Panc1 (cell line): Measurements from ENCODE around the gene SLC24A4. TPM values are rescaled to one million over a fixed set of nuclear protein-coding genes. Genes with fewer than 3 reads are reported as not detected.

Experiments
- ATAC-seq: fragments of 200-7000 bp; cut with Tn5 transposase; 2 replicates; pipeline ENCODE4 v1.9.1; 2020; ENCODE audit warnings: mild to moderate bottlenecking, moderate library complexity
- BruUV-seq: library from RNA; stranded (reverse); fragments of 400-500 nt; replicated peaks from 2 replicates; lab custom pipeline; 2021; lab: Mats Ljungman, UMichigan
- CTCF ChIA-PET: fragments of 300-600 bp; sonication (Branson Sonifier 250); formaldehyde crosslinking; loops from one replicate; lab custom pipeline; 2022; ENCODE audit warnings: antibody characterized with exemption; lab: Charles Lee
- POLR2A ChIA-PET: fragments of 300-600 bp; sonication (Branson Sonifier 250); formaldehyde crosslinking; loops from one replicate; lab custom pipeline; 2022; ENCODE audit warnings: antibody characterized with exemption; lab: Charles Lee
- DNase-seq: peaks from one replicate; pipeline ENCODE4 v3.0.0-alpha.2; 2010; ENCODE audit warnings: low read depth, low spot score
- H3K27ac ChIP-seq: 2 replicates; pipeline ENCODE4 v1.5.1; 2011; ENCODE audit warnings: mild to moderate bottlenecking, low read length, inconsistent platforms
- H3K27me3 ChIP-seq: fragments of 200-500 bp; sonication (Bioruptor generic); 2 replicates; pipeline ENCODE4 v1.6.0; 2014; ENCODE audit warnings: low read length, inconsistent platforms; ENCODE audit not compliant: control insufficient read depth, insufficient read depth
- H3K36me3 ChIP-seq: fragments of 200-500 bp; sonication (Bioruptor generic); 2 replicates; pipeline ENCODE4 v1.5.1; 2014; ENCODE audit warnings: inconsistent platforms, mild to moderate bottlenecking, low read length, moderate library complexity; ENCODE audit not compliant: control insufficient read depth, insufficient read depth
- H3K4me1 ChIP-seq: 2 replicates; pipeline ENCODE4 v1.5.1; 2011; ENCODE audit warnings: inconsistent platforms, mild to moderate bottlenecking, low read length, moderate library complexity; ENCODE audit not compliant: control insufficient read depth, insufficient read depth
- H3K4me3 ChIP-seq, 2 experiments: 2 replicates each; pipeline ENCODE4 v1.5.1; 2011 to 2012; ENCODE audit warnings: low read depth in 2 of 2, low read length in 2 of 2, mild to moderate bottlenecking in 2 of 2, inconsistent platforms in 1 of 2, moderate library complexity in 1 of 2
- H3K9me3 ChIP-seq: fragments of 200-500 bp; sonication (Bioruptor generic); 2 replicates; pipeline ENCODE4 v1.5.1; 2014; ENCODE audit warnings: low read depth, mild to moderate bottlenecking, inconsistent platforms, low read length, moderate library complexity; ENCODE audit not compliant: control insufficient read depth, insufficient read depth
- CTCF ChIP-seq: fragments of 450-650 bp; IDR thresholded peaks from 2 replicates; pipeline ENCODE4 v1.5.1; 2017; ENCODE audit warnings: mild to moderate bottlenecking
- POLR2AphosphoS5 ChIP-seq: IDR thresholded peaks from 2 replicates; pipeline ENCODE4 v1.6.1; 2012; ENCODE audit warnings: mild to moderate bottlenecking, low read depth, low read length, moderate library complexity
- REST ChIP-seq, 2 experiments: IDR thresholded peaks; 2 replicates each; pipeline ENCODE4 v1.6.1; 2011 to 2012; ENCODE audit warnings: low read depth in 2 of 2, control low read depth in 1 of 2, low read length in 1 of 2, mild to moderate bottlenecking in 1 of 2, moderate library complexity in 1 of 2; ENCODE audit not compliant: insufficient read depth in 1 of 2
- SIN3A ChIP-seq: IDR thresholded peaks from 2 replicates; pipeline ENCODE4 v1.6.1; 2012; ENCODE audit warnings: low read depth, mild to moderate bottlenecking, low read length, moderate library complexity, borderline replicate concordance; ENCODE audit not compliant: insufficient read depth
- TCF7L2 ChIP-seq: IDR thresholded peaks from 2 replicates; pipeline ENCODE4 v1.6.1; 2011; ENCODE audit warnings: mild to moderate bottlenecking, low read depth, low read length, inconsistent platforms
- in situ Hi-C: cut with HindIII; loops from 2 replicates; pipeline ENCODE4 v1.10.0; 2016; ENCODE audit warnings: low sequenced_read_pairs, low pct_unique_long_range_greater_than_20kb
- intact Hi-C: fragments of 100-400 bp; cut with micrococcal nuclease; formaldehyde crosslinking; loops from one replicate; pipeline ENCODE4 v1.10.0; 2022; ENCODE audit not compliant: unreplicated experiment
- total RNA-seq: library from RNA; stranded (reverse); gene quantifications from one replicate; pipeline ENCODE4 v1.2.1, GENCODE V29; 2021; ENCODE audit not compliant: unreplicated experiment

Gene SLC24A4
- total RNA-seq, 1 experiment from 2014 or later, result not detected

GRCh38 chr14:92317511-92317910 is 5.5 kb upstream of the SLC24A4 start:
- ChIA-PET CTCF (no interaction called here), POLR2A (no interaction called here)
- in situ Hi-C loops (no loop called here), intact Hi-C loops (no loop called here)
- no TSS peak for BruUV-seq
- Histone ChIP-seq H3K27ac (no peak overlapping the region), H3K4me3 (no peak overlapping the region), H3K27me3 (peaks cover 3% of the 10 kb centered on the region; the same call in 1 of the 2 replicates), H3K36me3 (no peaks in the 10 kb centered on the region), H3K9me3 (no peaks in the 10 kb centered on the region), H3K4me1 (no peaks in the 10 kb centered on the region)
- ATAC-seq (no peak), DNase-seq (no peak)
- no peak for TF ChIP-seq SIN3A
- no peak for TF ChIP-seq REST (IDR thresholded peaks at IDR 0.05; ENCODE audit: insufficient read depth in 1 of 2, low read depth in 2 of 2, low read length in 1 of 2)
- TF ChIP-seq TCF7L2, result no peak
- TF ChIP-seq POLR2AphosphoS5, result no peak
- TF ChIP-seq CTCF, result no peak

- CTCF ChIA-PET, result no interaction called here
- no peaks in the 10 kb centered on the region for H3K36me3 ChIP-seq
- no peaks in the 10 kb centered on the region for H3K4me1 ChIP-seq
- no peak overlapping the region for H3K27ac ChIP-seq
- no peaks in the 10 kb centered on the region for H3K9me3 ChIP-seq
- peaks cover 3% of the 10 kb centered on the region; the same call in 1 of the 2 replicates for H3K27me3 ChIP-seq
- DNase-seq (no peak), ATAC-seq (no peak)
- TF ChIP-seq POLR2AphosphoS5, result no peak
- TF ChIP-seq CTCF, result no peak
- no peak for TF ChIP-seq TCF7L2
- TF ChIP-seq REST (IDR thresholded peaks at IDR 0.05; ENCODE audit: insufficient read depth in 1 of 2, low read depth in 2 of 2, low read length in 1 of 2), result no peak
- no peak for TF ChIP-seq SIN3A
- H3K4me3 ChIP-seq, result no peak overlapping the region
- BruUV-seq, result no TSS peak
- POLR2A ChIA-PET, result no interaction called here
- intact Hi-C loops, result no loop called here
- in situ Hi-C loops, result no loop called here
These were observed 1.3 kb upstream of the SLC24A4 start for GRCh38 chr14:92321701-92322100.
